GM21737 (cell line): ENCODE data around the gene PCGF2.

ENCODE experiments used
- ATAC-seq: cut with Tn5 transposase; IDR thresholded peaks from one replicate; pipeline ENCODE4 v1.9.1; 2021; ENCODE audit warnings: mild to moderate bottlenecking, moderate library complexity; ENCODE audit not compliant: unreplicated experiment

PCGF2 gene

DNA sequence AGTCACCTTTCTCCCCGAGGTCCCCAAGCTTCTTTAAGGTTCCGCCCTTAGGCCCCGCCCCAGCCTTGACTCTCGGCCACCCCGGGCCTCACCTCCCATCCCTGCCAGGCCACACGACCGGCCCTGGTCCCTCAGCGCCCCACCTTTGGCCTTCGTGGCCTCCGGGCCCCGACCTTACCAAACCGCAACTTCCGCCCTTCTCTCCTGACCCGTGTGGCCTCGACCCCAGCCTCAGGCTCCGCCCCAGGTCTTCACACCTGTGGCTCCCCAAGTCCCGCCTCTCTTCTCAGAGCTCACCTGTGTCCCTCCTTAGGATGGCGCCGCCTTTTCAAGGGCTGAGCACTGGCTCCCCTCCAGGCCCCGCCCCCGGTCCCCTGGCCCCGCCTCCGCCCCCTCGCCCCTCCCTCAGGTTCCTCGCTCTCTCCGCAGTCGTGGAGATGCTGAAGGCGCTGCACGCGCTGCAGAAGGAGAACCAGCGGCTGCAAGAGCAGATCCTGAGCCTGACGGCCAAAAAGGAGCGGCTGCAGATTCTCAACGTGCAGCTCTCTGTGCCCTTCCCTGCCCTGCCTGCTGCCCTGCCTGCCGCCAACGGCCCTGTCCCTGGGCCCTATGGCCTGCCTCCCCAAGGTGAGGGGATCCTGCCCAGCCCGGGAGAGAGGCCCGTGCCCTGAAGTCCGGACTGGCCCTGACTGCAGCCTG is 28.0 kb downstream of the PCGF2 start:
- no peak for ATAC-seq

DNA sequence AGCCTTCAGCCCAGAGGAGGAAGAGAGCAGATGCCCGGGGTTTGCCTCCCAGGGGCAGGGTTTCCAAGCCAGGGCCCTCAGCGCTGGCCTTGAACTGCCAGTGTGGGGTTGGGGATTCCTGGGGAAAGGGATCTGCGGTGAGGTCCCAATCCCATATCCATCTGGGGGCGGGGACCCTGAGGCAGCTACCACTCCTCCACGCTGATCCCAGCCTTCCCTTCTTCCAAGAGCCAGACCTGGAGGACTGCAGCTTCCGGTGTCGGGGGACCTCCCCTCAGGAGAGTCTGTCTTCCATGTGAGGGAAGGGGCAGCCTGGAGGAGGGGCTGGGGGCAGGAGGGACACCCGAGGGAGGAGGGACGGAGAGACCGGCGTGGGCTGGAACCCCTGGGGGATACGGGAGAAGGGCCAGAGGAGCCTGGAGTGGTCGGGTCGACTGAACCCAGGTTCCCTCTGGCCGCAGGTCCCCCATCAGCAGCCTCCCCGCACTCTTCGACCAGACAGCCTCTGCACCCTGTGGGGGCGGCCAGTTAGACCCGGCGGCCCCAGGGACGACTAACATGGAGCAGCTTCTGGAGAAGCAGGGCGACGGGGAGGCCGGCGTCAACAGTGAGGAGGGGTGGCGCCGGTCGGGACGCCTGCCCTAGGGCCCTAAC is 28.7 kb downstream of the PCGF2 start:
- no peak for ATAC-seq

DNA sequence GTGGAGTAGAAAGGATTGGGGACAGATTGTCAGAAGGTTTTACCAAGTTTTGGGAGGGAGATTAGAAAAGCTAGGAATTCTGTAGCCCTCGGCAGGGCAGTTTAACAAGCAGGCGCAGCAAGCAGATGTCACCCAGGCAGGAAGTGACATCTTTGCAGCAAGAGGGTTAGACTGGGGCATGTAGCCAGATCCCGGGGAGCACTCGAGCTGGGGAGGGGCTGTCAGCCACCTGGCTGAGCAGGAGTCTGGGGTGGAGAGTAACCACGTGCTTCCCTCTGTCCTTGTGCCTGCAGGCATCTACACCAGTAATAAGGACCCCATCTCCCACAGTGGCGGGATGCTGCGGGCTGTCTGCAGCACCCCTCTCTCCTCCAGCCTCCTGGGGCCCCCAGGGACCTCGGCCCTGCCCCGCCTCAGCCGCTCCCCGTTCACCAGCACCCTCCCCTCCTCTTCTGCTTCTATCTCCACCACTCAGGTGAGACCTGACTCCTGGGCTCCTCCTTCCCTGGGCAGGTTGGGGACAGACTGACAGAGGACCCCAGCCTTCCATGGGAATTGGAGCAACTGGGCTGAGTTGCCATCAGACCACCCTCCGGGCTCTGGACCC is 30.9 kb downstream of the PCGF2 start:
- ATAC-seq, result no peak

DNA sequence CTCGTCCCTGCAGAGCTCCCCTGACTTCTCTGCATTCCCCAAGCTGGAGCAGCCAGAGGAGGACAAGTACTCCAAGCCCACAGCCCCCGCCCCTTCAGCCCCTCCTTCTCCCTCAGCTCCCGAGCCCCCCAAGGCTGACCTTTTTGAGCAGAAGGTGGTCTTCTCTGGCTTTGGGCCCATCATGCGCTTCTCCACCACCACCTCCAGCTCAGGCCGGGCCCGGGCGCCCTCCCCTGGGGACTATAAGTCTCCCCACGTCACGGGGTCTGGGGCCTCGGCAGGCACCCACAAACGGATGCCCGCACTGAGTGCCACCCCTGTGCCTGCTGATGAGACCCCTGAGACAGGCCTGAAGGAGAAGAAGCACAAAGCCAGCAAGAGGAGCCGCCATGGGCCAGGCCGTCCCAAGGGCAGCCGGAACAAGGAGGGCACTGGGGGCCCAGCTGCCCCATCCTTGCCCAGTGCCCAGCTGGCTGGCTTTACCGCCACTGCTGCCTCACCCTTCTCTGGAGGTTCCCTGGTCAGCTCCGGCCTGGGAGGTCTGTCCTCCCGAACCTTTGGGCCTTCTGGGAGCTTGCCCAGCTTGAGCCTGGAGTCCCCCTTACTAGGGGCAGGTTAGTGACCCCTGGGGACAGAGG is 31.6 kb downstream of the PCGF2 start:
- no peak for ATAC-seq

DNA sequence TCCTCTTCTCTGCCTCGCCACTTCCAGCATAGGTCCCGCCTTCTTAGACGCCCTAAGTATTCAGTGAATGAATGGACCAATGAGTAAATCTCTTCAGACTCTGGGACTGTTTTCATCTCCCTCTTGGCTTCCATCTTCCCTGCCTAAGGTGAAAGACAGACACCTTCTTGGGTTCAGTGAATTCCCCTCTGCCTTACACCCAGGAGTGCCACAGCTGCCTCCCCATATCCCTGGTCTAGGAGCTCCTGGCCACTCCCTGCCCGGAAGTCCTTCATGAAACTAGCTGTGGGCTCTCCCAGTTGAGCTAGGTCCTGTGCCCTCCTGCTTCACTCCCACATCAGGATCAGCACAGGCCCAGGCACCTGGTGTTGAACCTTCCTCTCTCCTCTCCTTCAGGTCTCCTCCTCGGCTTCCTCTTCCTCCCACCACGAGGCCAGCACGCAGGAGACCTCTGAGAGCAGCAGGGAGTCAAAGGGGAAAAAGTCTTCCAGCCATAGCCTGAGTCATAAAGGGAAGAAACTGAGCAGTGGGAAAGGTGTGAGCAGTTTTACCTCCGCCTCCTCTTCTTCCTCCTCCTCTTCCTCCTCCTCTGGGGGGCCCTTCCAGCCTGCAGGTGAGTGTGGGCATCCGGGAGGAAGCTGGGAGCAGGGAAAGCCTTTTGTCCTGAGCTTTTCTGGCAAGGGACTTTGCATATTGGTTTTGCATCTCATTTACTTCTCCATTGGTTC is 32.8 kb downstream of the PCGF2 start:
- no peak for ATAC-seq

DNA sequence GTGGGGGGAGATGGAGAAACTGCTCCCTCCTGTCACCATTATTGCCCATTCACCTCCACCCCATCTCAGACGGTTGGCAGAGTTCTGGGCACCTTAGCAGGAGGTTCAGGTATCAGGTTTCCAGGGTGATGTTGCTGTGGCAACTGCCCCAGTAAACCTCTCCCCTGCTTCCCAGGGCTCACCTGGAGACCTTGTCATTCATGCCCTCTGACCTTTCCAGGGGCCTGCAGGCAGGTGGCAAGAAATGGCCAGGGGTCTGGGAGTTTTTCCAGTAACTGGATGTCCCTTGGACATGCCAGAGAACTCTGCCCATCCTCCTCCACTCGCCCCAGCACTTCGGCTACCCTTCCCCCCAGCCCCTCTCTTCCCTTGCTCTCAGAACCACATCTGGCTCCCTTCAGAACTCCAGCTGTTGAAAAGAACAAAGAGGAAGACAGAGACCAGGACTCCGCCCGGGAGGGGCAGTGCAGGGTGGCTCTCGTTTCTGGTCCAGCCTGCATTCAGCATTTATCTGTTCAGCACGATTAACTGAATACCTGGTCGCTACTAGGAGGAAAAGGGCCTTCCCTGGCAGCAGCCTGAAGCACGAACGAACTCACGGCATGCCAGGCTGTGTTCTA is 34.6 kb downstream of the PCGF2 start:
- ATAC-seq, result no peak

DNA sequence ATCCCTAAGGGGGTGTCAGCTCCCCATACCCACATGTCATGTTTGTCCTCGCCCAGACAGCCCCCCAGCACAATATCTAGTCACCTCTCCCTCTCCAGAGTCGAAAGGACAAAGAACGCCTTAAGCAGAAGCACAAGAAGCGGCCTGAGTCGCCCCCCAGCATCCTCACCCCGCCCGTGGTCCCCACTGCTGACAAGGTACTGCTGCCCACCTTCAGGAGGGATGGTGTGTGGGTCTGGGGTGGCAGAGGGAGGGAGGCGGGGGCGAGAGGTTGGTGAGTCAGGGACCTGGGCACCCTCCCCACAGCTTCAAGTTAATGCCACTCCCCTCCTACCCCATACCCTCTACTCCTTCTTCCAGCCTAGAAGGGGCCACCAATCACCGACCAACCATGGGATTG is 35.5 kb downstream of the PCGF2 start:
- no peak for ATAC-seq

DNA sequence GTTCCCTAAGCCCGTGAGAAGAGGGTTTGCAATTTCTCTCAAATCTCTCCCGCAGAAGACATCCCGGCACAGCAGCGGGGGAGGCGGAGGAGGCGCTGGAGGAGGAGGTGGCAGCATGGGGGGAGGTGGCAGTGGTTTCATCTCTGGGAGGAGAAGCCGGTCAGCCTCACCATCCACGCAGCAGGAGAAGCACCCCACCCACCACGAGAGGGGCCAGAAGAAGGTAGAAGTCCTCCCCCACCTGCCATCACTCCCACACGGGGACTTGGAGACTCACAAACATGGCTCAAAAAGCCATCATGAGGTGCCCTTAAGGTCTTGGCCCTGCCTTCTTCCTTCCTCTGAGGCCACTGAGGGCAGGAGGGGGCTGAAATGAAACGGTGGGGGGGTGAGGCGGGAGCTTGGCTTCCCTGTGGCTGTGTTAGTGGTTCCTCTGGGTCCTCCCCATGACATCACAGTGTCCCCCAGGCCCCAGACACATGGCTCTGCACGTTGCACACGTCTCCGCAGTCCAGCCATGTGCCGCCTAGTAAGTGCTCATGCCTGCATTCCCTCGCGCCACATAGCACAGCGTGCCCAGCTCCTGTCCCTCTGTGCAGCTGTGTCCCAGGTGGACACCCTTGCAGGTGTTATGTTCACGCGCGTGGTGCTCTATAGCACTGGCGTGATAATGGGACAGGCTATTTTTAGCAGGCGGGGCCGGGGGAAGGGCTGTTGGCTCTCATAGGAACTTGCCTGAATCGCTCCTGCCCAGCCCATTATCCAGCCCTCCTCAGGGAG is 36.2 kb downstream of the PCGF2 start:
- ATAC-seq, result no peak

DNA sequence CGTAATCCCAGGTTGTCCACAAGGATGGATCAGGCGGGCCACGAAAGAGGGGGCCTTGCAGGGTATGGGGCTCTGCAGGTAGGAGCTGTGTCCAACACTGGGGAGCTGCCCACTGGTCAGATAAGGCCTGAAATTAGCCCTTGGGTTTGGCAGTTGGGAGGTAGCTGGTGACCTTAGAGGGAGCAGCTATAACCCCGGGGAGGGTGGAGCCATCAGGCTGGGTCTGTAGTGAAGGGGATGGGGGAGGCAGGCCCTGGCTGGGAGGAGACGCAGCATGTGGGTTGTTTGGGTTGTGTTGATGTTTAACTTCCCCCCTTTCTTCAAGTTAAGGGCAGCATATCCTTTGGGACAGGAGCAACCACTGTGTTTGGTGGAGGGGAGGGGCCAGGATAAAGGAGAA is 37.2 kb downstream of the PCGF2 start:
- ATAC-seq, result no peak

DNA sequence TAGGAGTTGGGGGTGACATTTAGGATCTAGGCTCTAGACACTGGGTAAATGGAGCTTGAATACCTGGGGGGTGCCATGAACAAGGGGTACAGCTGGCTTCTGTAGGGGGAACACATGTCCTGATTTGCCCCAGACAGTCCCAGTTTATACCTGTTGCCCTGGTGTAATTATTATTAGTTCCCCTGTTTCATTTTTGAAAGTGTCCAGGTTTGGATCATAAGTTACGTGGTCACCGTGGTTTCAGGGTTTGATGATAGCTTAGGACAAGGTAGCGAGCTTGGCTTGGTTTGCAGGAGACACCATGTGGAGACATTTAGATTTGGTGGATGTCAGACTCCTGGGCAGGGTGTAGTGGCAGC is 37.6 kb downstream of the PCGF2 start:
- no peak for ATAC-seq

DNA sequence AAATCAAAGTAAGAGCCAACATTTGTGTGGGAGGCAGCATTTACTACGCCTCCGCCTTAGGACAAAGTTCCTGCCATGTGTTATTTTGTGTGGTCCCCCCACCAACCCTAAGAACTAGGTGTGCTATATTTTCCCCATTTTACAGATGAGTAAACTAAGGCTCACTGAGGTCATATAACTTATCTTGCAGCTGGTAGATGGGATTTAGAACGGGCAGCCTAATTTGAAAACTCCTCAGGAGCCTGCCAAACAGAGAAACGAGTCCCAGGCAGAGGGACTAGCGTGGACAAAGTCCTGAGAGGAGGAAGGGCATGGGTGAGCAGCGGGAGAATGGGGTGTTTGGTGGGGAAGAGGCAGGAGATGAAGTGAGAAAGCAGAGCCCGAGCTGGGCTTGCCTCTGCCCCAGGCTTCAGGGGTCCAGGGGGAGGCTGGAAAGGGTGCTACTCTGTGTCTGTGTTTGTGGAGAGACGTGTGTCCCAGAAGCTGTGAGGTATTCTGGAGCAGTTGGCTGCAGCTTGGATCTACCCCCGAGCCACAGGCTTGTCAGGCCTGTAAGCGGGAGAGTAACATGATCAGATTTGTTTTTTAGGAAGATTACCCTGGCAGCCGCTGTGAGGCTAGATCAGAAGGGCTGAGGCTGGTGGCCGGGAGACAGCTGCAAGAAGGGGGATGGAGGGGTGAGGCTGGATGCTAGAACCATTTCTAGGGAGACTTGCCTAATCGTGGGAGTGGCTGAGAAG is 38.1 kb downstream of the PCGF2 start:
- ATAC-seq, result no peak

DNA sequence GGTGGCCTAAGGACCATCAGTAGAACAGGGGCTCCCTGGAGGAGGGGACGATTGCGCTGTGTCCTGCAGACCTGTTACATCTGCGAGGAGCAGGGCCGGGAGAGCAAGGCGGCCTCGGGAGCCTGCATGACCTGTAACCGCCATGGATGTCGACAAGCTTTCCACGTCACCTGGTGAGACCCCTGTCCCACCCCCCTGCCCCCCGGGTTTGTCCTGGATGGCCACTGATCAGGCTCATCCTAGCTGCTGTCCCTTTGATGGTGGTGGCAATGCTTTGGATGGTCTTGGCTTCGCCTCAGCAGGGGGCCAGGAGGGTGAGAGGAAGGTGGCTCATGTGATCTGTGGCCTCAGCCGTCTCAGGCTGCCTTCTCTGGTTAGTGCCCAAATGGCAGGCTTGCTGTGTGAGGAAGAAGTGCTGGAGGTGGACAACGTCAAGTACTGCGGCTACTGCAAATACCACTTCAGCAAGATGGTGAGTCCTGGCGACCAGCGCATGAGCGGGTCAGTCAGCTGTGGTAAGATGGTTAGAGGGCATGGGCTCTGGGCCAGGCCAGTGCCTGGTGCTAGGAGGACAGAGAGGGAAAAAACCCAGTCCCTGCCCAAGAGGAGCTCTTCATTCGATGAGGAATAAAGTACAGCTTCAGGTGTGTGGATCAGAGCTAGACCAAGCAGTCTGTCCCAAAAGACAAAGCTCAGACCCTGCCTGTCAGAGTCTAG is 38.9 kb downstream of the PCGF2 start:
- ATAC-seq, result no peak

DNA sequence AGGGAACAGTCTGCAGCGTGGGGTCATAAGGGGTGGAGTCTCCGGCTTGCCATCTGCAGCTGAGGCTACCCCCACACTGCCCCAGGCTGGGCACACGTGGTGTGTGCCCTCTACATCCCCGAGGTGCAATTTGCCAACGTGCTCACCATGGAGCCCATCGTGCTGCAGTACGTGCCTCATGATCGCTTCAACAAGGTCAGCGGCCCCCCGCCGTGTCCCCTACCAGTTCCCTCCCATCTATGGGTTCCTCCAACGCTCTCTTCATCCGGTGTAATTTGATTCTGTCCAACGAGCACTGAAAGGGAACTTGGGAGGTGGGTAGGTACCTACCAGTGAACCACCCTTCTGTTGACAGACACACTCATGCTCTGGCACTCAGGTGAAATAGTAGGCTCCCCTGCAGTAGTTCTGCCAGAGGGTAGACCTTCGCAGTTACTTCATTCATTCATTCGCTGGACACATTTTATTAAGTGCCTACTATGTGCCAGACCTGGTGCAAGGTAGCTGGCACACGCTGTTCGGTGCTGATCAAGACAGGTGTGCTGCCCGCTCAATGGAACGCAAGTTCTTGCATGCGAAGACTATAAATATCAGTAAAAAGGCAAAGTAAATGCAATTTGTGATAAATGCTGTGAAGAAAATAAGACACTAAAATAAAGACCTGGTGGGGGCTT is 40.3 kb downstream of the PCGF2 start:
- no peak for ATAC-seq

DNA sequence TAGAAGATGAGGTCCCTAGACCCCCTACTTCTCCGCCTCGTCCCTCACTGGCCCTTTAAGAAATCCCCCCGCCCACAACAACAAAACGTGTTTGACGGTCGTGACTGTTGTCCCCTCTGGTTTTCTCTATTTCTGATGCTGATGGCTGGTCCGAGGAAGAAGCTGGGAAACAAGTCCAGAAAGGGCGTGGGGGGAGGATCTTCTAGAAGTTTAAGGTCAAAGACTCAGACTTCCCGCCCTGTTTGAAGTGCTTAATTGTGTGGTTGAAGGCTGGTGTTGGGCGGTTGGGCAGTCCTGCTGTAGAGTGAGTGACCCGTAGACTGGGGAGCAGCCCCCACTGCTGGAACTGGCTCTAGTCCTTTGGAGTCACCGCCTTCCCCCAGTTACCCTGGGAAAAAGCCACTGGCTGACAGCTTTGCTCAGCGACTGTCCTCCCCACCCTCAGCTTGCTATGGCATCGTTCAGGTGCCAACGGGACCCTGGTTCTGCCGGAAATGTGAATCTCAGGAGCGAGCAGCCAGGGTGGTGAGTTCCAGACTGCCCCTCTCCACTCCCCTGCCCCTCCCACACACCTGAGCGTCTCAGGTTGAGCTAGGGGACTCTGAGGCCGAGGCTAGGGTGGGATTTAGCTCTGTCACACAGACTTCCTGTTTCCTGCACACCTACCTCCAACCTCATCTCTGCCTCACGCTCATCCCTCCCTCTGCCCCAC is 41.5 kb downstream of the PCGF2 start:
- ATAC-seq, result no peak

DNA sequence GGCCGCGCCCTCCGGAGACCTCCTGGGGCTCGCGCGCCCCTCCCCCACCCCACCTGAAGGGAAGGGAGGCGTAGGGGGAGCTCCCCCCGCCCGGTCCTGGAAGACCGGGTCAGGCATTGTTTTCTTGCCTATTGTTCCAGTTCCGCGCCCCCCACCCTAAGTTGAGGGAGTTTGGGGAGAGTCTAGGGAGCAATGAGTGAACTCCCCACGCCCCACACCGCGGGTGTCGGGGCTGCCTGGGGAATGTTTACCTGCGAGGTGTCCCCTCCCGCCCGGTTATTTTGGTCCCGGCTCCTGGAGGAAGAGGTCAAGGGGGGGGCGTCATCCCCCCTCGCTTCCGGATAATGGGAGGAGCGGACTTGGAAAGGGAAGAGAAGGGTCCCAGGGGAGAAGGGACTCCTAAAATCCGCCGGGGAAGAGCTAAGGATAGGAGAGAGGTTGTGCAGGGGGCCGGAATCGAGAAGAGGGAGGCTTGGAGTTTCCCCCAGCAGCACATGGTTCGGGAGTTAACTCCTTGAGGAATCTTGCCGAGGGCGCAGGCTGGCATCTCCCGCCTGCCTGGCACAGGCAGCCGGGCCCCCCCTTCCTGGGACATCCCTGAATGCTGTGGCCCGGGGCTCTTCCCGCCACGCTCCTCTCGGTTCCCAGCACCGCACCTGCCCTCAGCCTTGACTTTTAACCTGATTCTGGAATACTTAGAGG is 42.2 kb downstream of the PCGF2 start:
- no peak for ATAC-seq

DNA sequence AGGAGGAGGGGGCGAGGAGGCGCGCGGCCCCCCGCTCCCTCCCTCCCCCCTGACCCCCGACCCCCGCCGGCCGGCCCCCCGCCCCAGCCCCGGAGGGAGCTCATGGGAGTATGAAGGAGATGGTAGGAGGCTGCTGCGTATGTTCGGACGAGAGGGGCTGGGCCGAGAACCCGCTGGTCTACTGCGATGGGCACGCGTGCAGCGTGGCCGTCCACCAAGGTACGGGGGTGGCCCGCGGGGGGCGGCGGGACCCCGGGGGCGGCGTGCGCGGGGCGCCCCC is 42.7 kb downstream of the PCGF2 start:
- ATAC-seq, result no peak
